KMS-11 (cell line): ENCODE measurements around the gene CLDN9.

Source experiments
- H2AFZ ChIP-seq: fragments of 200-600 bp; sonication (generic); 2 replicates; pipeline ENCODE4 v1.6.1; 2016; ENCODE audit warnings: antibody characterized with exemption, mixed run types, low read depth
- H3K27ac ChIP-seq: fragments of 200-600 bp; sonication (generic); 2 replicates; pipeline ENCODE4 v1.6.1; 2016; ENCODE audit warnings: mild to moderate bottlenecking, mixed run types
- H3K27me3 ChIP-seq: fragments of 200-600 bp; sonication (generic); 2 replicates; pipeline ENCODE4 v1.6.1; 2017; ENCODE audit warnings: mild to moderate bottlenecking, low read depth, mixed run types, moderate library complexity; ENCODE audit not compliant: insufficient read depth
- H3K36me3 ChIP-seq: fragments of 200-600 bp; sonication (generic); 2 replicates; pipeline ENCODE4 v1.6.1; 2017; ENCODE audit warnings: mild to moderate bottlenecking, mixed run types; ENCODE audit not compliant: insufficient read depth
- H3K4me1 ChIP-seq: fragments of 200-600 bp; sonication (generic); 2 replicates; pipeline ENCODE4 v1.6.1; 2016; ENCODE audit warnings: mild to moderate bottlenecking, low read depth, mixed run types; ENCODE audit not compliant: poor library complexity, severe bottlenecking
- H3K4me2 ChIP-seq: fragments of 200-600 bp; sonication (generic); 2 replicates; pipeline ENCODE4 v1.7.0; 2016; ENCODE audit warnings: mild to moderate bottlenecking, mixed run types
- H3K4me3 ChIP-seq: fragments of 200-600 bp; sonication (generic); IDR thresholded peaks from 2 replicates; pipeline ENCODE4 v1.6.1; 2017; ENCODE audit warnings: low read depth, low read length, mixed read lengths; ENCODE audit not compliant: insufficient read depth
- H3K79me2 ChIP-seq: fragments of 200-600 bp; sonication (generic); 2 replicates; pipeline ENCODE4 v1.6.1; 2016; ENCODE audit warnings: low read depth, mixed run types; ENCODE audit not compliant: insufficient read depth
- H3K9ac ChIP-seq: fragments of 200-600 bp; sonication (generic); 2 replicates; pipeline ENCODE4 v1.6.1; 2016; ENCODE audit warnings: mild to moderate bottlenecking, mixed run types
- H4K20me1 ChIP-seq: fragments of 200-600 bp; sonication (generic); 2 replicates; pipeline ENCODE4 v1.6.1; 2016; ENCODE audit warnings: mild to moderate bottlenecking, mixed run types; ENCODE audit not compliant: insufficient read depth
- CTCF ChIP-seq: fragments of 200-600 bp; sonication (generic); conservative IDR thresholded peaks from 2 replicates; pipeline ENCODE4 v1.6.1; 2017; ENCODE audit warnings: low read depth, mild to moderate bottlenecking, antibody characterized with exemption, low read length, moderate library complexity, mixed read lengths

The CLDN9 gene

GRCh38 chr16:3027983-3028715 lies 15.4 kb downstream of the CLDN9 start:
- no peaks in the 10 kb centered on the region for H4K20me1 ChIP-seq
- TF ChIP-seq CTCF = peak; percentile 65
- H2AFZ ChIP-seq = peak overlapping the region; percentile 29; the same call in 1 of the 2 replicates
- H3K27me3 ChIP-seq = peaks cover 48% of the 10 kb centered on the region
- H3K4me3 ChIP-seq = no peak overlapping the region
- H3K4me1 ChIP-seq = peaks cover 30% of the 10 kb centered on the region
- H3K27ac ChIP-seq = no peak overlapping the region
- no peak overlapping the region for H3K9ac ChIP-seq
- H3K79me2 ChIP-seq = no peaks in the 10 kb centered on the region
- peak overlapping the region; percentile 82 for H3K4me2 ChIP-seq
- H3K36me3 ChIP-seq = no peaks in the 10 kb centered on the region

- H4K20me1 ChIP-seq = no peaks in the 10 kb centered on the region
- no peak overlapping the region for H3K4me2 ChIP-seq
- no peak overlapping the region for H2AFZ ChIP-seq
- no peak overlapping the region for H3K27ac ChIP-seq
- TF ChIP-seq CTCF = no peak
- no peaks in the 10 kb centered on the region for H3K36me3 ChIP-seq
- no peak overlapping the region for H3K4me3 ChIP-seq
- no peak overlapping the region for H3K9ac ChIP-seq
- peaks cover 36% of the 10 kb centered on the region for H3K4me1 ChIP-seq
- peaks cover 55% of the 10 kb centered on the region for H3K27me3 ChIP-seq
- no peaks in the 10 kb centered on the region for H3K79me2 ChIP-seq
Measured at GRCh38 chr16:3028716-3029319, 16.1 kb downstream of the CLDN9 start.

GRCh38 chr16:3029491-3030221 lies 16.9 kb downstream of the CLDN9 start:
- TF ChIP-seq CTCF = no peak
- Histone ChIP-seq H3K9ac (no peak overlapping the region), H2AFZ (no peak overlapping the region; the same call in 1 of the 2 replicates), H3K27ac (no peak overlapping the region), H3K79me2 (no peaks in the 10 kb centered on the region), H3K4me1 (peaks cover 35% of the 10 kb centered on the region), H3K36me3 (no peaks in the 10 kb centered on the region), H3K27me3 (peaks cover 62% of the 10 kb centered on the region), H4K20me1 (no peaks in the 10 kb centered on the region), H3K4me2 (no peak overlapping the region; the same call in 1 of the 2 replicates), H3K4me3 (no peak overlapping the region)

GRCh38 chr16:3030222-3031212 lies 17.8 kb downstream of the CLDN9 start:
- TF ChIP-seq CTCF = no peak
- peaks cover 68% of the 10 kb centered on the region for H3K27me3 ChIP-seq
- no peaks in the 10 kb centered on the region for H3K36me3 ChIP-seq
- no peak overlapping the region for H2AFZ ChIP-seq
- H3K9ac ChIP-seq = no peak overlapping the region
- H3K4me2 ChIP-seq = no peak overlapping the region
- H4K20me1 ChIP-seq = no peaks in the 10 kb centered on the region
- peaks cover 29% of the 10 kb centered on the region for H3K4me1 ChIP-seq
- no peaks in the 10 kb centered on the region for H3K79me2 ChIP-seq
- H3K4me3 ChIP-seq = no peak overlapping the region
- H3K27ac ChIP-seq = no peak overlapping the region
